Endothelial cell of umbilical vein (primary cell): ENCODE measurements around the gene DISP2. TPM values are rescaled to one million over a fixed set of nuclear protein-coding genes. Genes with fewer than 3 reads are reported as not detected.

Source experiments
- BruUV-seq: library from RNA; stranded (reverse); fragments of 400-500 nt; replicated peaks from 2 replicates; lab custom pipeline; 2021; lab: Mats Ljungman, UMichigan
- CTCF ChIA-PET: fragments of 300-600, 350-600 bp; sonication (Branson Sonifier 250); formaldehyde crosslinking; loops from one replicate; lab custom pipeline; 2021; ENCODE audit warnings: antibody characterized with exemption, inconsistent platforms; lab: Charles Lee
- POLR2A ChIA-PET: fragments of 300-600, 350-600 bp; sonication (Branson Sonifier 250); formaldehyde crosslinking; loops from one replicate; lab custom pipeline; 2021; ENCODE audit warnings: antibody characterized with exemption, inconsistent platforms; lab: Charles Lee
- DNase-seq: peaks from one replicate; pipeline ENCODE4 v3.0.0-alpha.2; 2011; ENCODE audit warnings: low read depth, low spot score
- FAIRE-seq: peaks from 2 replicates; lab custom pipeline; 2011; peaks lifted over from hg19 to GRCh38; lab: Jason Lieb, UNC
- H2AFZ ChIP-seq: 2 replicates; pipeline ENCODE4 v1.6.0; 2012; ENCODE audit warnings: low read depth, low read length, control low read depth, inconsistent platforms
- H3K27ac ChIP-seq: 2 replicates; pipeline ENCODE4 v1.5.1; 2011; ENCODE audit warnings: low read depth, mild to moderate bottlenecking, control low read depth, low read length, moderate library complexity; ENCODE audit not compliant: insufficient read depth
- H3K27me3 ChIP-seq, 2 experiments: 2 replicates each; pipeline versions ENCODE4 v1.6.0 to v1.6.1; 2011; ENCODE audit warnings: low read length in 2 of 2, mixed read lengths in 1 of 2; ENCODE audit not compliant: control insufficient read depth in 2 of 2, insufficient read depth in 2 of 2
- H3K36me3 ChIP-seq, 2 experiments: 2 replicates in 1 of 2; 3 replicates in 1 of 2; pipeline ENCODE4 v1.5.1; 2011; ENCODE audit warnings: low read length in 2 of 2, mild to moderate bottlenecking in 1 of 2, moderate library complexity in 1 of 2; ENCODE audit not compliant: control insufficient read depth in 2 of 2, insufficient read depth in 2 of 2; ENCODE audit errors: extremely low read depth in 1 of 2
- H3K4me1 ChIP-seq: 3 replicates; pipeline ENCODE4 v1.5.1; 2011; ENCODE audit warnings: mild to moderate bottlenecking, low read length; ENCODE audit not compliant: control insufficient read depth, insufficient read depth; ENCODE audit errors: extremely low read depth
- H3K4me2 ChIP-seq: 2 replicates; pipeline ENCODE4 v1.6.1; 2011; ENCODE audit warnings: low read length, control low read depth, mixed read lengths; ENCODE audit not compliant: insufficient read depth
- H3K4me3 ChIP-seq, 3 experiments: fragments of 200-600 bp in 1 of 3; sonication (generic), shearing (Covaris generic) in 1 of 3; replicated peaks in 1 of 3; 2 replicates each; pipeline ENCODE4 v1.5.1; 2011 to 2016; ENCODE audit warnings: control low read depth in 3 of 3, low read length in 3 of 3, mild to moderate bottlenecking in 2 of 3, inconsistent platforms in 1 of 3, low read depth in 1 of 3, moderate library complexity in 1 of 3; ENCODE audit not compliant: insufficient read depth in 1 of 3
- H3K79me2 ChIP-seq: 2 replicates; pipeline ENCODE4 v1.6.0; 2012; ENCODE audit warnings: low read length, inconsistent platforms; ENCODE audit not compliant: control insufficient read depth, insufficient read depth
- H3K9ac ChIP-seq: replicated peaks from 2 replicates; pipeline ENCODE3; 2011; ENCODE audit warnings: low read length, control low read depth; ENCODE audit not compliant: insufficient read depth; ENCODE audit errors: extremely low read depth
- H3K9me1 ChIP-seq: replicated peaks from 3 replicates; pipeline ENCODE4 v1.6.0; 2011; ENCODE audit warnings: mild to moderate bottlenecking, low read length; ENCODE audit not compliant: control insufficient read depth, insufficient read depth; ENCODE audit errors: extremely low read depth
- H3K9me3 ChIP-seq: replicated peaks from 2 replicates; pipeline ENCODE4 v1.5.1; 2012; ENCODE audit warnings: low read length, inconsistent platforms; ENCODE audit not compliant: control insufficient read depth, insufficient read depth
- H4K20me1 ChIP-seq: replicated peaks from 2 replicates; pipeline ENCODE3; 2011; ENCODE audit warnings: mild to moderate bottlenecking, low read length; ENCODE audit not compliant: control insufficient read depth, insufficient read depth; ENCODE audit errors: extremely low read depth
- EZH2 ChIP-seq: IDR thresholded peaks from 2 replicates; pipeline ENCODE4 v1.6.1; 2012; ENCODE audit warnings: borderline replicate concordance, low read depth, mild to moderate bottlenecking, moderate library complexity, low read length, inconsistent platforms; ENCODE audit not compliant: severe bottlenecking
- GATA2 ChIP-seq: IDR thresholded peaks from 2 replicates; pipeline ENCODE4 v1.7.0; 2011; ENCODE audit warnings: low read depth, mild to moderate bottlenecking, moderate library complexity, mixed read lengths, low read length; ENCODE audit not compliant: insufficient read length, insufficient read depth
- MYC ChIP-seq: IDR thresholded peaks from one replicate; pipeline ENCODE4 v1.6.1; 2011; ENCODE audit warnings: mild to moderate bottlenecking, low read depth, low read length
- POLR2A ChIP-seq: IDR thresholded peaks from 2 replicates; pipeline ENCODE4 v1.6.1; 2012; ENCODE audit warnings: low read depth, mild to moderate bottlenecking, control low read depth, low read length
- dilution Hi-C: fragments of 300-500 bp; cut with MboI; formaldehyde crosslinking; loops from one replicate; pipeline ENCODE4 v1.15.0; 2019; ENCODE audit warnings: low sequenced_read_pairs; ENCODE audit not compliant: extremely low pct_ligation_motif_present
- intact Hi-C: fragments of 100-400 bp; cut with micrococcal nuclease; formaldehyde crosslinking; loops from one replicate; pipeline ENCODE4 v1.10.0; 2022
- polyA plus RNA-seq, 4 experiments: library from polyadenylated mRNA; depleted of rRNA in 3 of 4; stranded (reverse) in 3 of 4; unstranded in 1 of 4; fragments of >200 nt; gene quantifications; 2 replicates each; pipeline versions ENCODE4 v1.2.1 to v1.2.3, GENCODE V29; 2011 to 2012; ENCODE audit warnings: missing spikeins in 1 of 4
- total RNA-seq: library from RNA; stranded (reverse); gene quantifications from 2 replicates; pipeline ENCODE4 v1.2.3, GENCODE V29; 2021
- TF ChIP-seq, protein P1 (sequence below), 2 donors: IDR thresholded peaks; 1 replicate in 1 of 2; 2 replicates in 1 of 2; pipeline ENCODE4 v1.5.1; 2011; ENCODE audit warnings: low read length in 2 of 2, mild to moderate bottlenecking in 2 of 2, moderate library complexity in 2 of 2, control low read depth in 1 of 2, inconsistent platforms in 1 of 2, low read depth in 1 of 2; ENCODE audit not compliant: insufficient read depth in 1 of 2; ENCODE audit errors: extremely low read depth in 1 of 2

Gene DISP2
- total and polyA plus RNA-seq, 2 donors (not counting 3 experiments of a cell fraction or from before 2014, with no cell fraction given), result 0.10 to 1.2 TPM

GRCh38 chr15:40337597-40337996, 20.4 kb upstream of the DISP2 start:
- Histone ChIP-seq H3K9me3 (no peaks in the 10 kb centered on the region), H3K27ac (peak overlapping the region; percentile 16), H3K4me3 (no peak overlapping the region), H4K20me1 (no peaks in the 10 kb centered on the region), H3K9ac (no peak overlapping the region), H3K79me2 (peaks cover 11% of the 10 kb centered on the region), H3K4me1 (peaks cover 65% of the 10 kb centered on the region), H3K27me3 (no peaks in the 10 kb centered on the region), H3K36me3 (peaks cover 0 to 8% of the 10 kb centered on the region in 2 experiments), H3K4me2 (no peak overlapping the region), H3K9me1 (no peaks in the 10 kb centered on the region), H2AFZ (no peak overlapping the region)
- dilution Hi-C loops (no loop called here), intact Hi-C loops (no loop called here)
- DNase-seq, result no peak
- no TSS peak for BruUV-seq
- CTCF ChIA-PET, result interaction anchor here (0.6 to 9.1 kb wide), 22 partner anchors 11 to 120 kb away, joined by 3 to 287 read pairs (median 6); partner anchors contain the start of genes ANKRD63, DISP2, INAFM2 and PLCB2
- POLR2A ChIA-PET, result interaction anchor here (1.7 kb wide), 1 partner anchor 52 kb away, joined by 4 read pairs; no protein-coding TSS in a partner anchor
- TF ChIP-seq MYC (no peak), EZH2 (no peak), POLR2A (no peak)
- FAIRE-seq, result no peak

GRCh38 chr15:40338041-40338657, 19.9 kb upstream of the DISP2 start:
- Histone ChIP-seq H3K4me2 (peak overlapping the region; percentile 13), H3K9ac (peak overlapping the region; percentile 50), H3K9me3 (no peaks in the 10 kb centered on the region), H3K4me1 (peaks cover 68% of the 10 kb centered on the region), H3K79me2 (peaks cover 11% of the 10 kb centered on the region), H2AFZ (no peak overlapping the region), H4K20me1 (no peaks in the 10 kb centered on the region), H3K9me1 (no peaks in the 10 kb centered on the region), H3K27me3 (no peaks in the 10 kb centered on the region), H3K27ac (peak overlapping the region; percentile 94), H3K4me3 (no peak overlapping the region), H3K36me3 (peaks cover 0 to 8% of the 10 kb centered on the region in 2 experiments)
- dilution Hi-C loops, result no loop called here
- no TSS peak for BruUV-seq
- FAIRE-seq (peak; percentile 80), DNase-seq (peak; percentile 75)
- intact Hi-C loops, result loop anchor here (1.0 kb wide), 3 partner anchors 17 to 121 kb away; no protein-coding TSS in a partner anchor
- POLR2A ChIA-PET, result interaction anchor here (1.7 kb wide), 1 partner anchor 53 kb away, joined by 4 read pairs; no protein-coding TSS in a partner anchor
- CTCF ChIA-PET, result interaction anchor here (0.6 to 9.1 kb wide), 25 partner anchors 11 to 121 kb away, joined by 3 to 287 read pairs (median 5); partner anchors contain the start of genes ANKRD63, DISP2, INAFM2 and IVD
- no peak for TF ChIP-seq GATA2
- TF ChIP-seq, protein P1, sequence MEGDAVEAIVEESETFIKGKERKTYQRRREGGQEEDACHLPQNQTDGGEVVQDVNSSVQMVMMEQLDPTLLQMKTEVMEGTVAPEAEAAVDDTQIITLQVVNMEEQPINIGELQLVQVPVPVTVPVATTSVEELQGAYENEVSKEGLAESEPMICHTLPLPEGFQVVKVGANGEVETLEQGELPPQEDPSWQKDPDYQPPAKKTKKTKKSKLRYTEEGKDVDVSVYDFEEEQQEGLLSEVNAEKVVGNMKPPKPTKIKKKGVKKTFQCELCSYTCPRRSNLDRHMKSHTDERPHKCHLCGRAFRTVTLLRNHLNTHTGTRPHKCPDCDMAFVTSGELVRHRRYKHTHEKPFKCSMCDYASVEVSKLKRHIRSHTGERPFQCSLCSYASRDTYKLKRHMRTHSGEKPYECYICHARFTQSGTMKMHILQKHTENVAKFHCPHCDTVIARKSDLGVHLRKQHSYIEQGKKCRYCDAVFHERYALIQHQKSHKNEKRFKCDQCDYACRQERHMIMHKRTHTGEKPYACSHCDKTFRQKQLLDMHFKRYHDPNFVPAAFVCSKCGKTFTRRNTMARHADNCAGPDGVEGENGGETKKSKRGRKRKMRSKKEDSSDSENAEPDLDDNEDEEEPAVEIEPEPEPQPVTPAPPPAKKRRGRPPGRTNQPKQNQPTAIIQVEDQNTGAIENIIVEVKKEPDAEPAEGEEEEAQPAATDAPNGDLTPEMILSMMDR (IDR thresholded peaks at IDR 0.05; ENCODE audit: extremely low read depth in 1 of 2, insufficient read depth in 1 of 2, low read depth in 1 of 2, low read length in 2 of 2), result peak; percentile 75 to 90
